ENCODE measurements around the gene CD86.
"Not testable (repeated sequence)": the region's sequence is repeated elsewhere in the genome, so short reads cannot be mapped to it uniquely, and the experiment has no call there.

The CD86 gene

DNA sequence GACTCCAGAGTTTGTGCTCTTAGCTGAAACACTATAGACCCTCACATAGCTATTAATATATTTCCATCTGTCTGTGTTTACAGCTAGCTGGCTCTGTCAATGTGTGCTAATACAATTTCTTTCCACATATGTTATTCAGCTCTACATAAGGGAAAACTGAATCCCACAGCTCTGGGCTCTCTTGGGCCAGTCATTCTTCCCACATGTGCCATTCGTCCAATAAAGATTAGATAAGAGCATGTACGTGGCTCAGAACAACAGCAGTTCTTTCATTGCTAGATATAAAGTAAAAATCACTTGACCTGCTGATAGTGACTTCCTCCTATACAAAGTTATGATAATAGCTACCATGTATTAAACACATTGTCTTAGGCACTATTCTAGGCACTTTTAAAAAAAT, 30.4 kb upstream of the CD86 start:
- in situ Hi-C loops (cut with MboI; ENCODE audit: low sequenced_read_pairs, unreplicated experiment): no loop called here
- TF ChIP-seq, protein P1, sequence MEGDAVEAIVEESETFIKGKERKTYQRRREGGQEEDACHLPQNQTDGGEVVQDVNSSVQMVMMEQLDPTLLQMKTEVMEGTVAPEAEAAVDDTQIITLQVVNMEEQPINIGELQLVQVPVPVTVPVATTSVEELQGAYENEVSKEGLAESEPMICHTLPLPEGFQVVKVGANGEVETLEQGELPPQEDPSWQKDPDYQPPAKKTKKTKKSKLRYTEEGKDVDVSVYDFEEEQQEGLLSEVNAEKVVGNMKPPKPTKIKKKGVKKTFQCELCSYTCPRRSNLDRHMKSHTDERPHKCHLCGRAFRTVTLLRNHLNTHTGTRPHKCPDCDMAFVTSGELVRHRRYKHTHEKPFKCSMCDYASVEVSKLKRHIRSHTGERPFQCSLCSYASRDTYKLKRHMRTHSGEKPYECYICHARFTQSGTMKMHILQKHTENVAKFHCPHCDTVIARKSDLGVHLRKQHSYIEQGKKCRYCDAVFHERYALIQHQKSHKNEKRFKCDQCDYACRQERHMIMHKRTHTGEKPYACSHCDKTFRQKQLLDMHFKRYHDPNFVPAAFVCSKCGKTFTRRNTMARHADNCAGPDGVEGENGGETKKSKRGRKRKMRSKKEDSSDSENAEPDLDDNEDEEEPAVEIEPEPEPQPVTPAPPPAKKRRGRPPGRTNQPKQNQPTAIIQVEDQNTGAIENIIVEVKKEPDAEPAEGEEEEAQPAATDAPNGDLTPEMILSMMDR (IDR thresholded peaks at IDR 0.05; ENCODE audit: borderline replicate concordance, control extremely low read depth, extremely low read depth, insufficient read depth, missing control alignments): no peak
- no peak for DNase-seq (ENCODE audit: low spot score)

DNA sequence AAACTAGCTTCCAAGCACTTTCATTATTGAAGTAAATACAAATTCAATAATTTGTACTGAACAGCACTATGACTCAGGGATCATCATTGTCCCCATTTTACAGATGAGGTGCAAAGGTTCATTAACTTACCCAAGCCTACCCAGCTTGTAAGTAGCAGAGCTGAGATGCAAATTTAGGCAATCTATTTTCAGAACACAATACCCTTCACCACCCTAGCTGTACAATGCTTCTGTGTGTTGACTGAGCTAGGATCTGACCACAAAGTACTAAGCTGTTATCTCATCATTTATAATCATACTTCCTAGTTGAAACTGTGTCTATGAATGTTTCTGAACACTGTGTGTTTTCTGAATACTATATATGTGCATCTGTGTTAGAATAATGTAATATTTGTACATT, 29.9 kb upstream of the CD86 start:
- TF ChIP-seq, protein P1 (IDR thresholded peaks at IDR 0.05; ENCODE audit: borderline replicate concordance, control extremely low read depth, extremely low read depth, insufficient read depth, missing control alignments): no peak
- DNase-seq (ENCODE audit: low spot score): peak; percentile 71
- in situ Hi-C loops (cut with MboI; ENCODE audit: low sequenced_read_pairs, unreplicated experiment): no loop called here

DNA sequence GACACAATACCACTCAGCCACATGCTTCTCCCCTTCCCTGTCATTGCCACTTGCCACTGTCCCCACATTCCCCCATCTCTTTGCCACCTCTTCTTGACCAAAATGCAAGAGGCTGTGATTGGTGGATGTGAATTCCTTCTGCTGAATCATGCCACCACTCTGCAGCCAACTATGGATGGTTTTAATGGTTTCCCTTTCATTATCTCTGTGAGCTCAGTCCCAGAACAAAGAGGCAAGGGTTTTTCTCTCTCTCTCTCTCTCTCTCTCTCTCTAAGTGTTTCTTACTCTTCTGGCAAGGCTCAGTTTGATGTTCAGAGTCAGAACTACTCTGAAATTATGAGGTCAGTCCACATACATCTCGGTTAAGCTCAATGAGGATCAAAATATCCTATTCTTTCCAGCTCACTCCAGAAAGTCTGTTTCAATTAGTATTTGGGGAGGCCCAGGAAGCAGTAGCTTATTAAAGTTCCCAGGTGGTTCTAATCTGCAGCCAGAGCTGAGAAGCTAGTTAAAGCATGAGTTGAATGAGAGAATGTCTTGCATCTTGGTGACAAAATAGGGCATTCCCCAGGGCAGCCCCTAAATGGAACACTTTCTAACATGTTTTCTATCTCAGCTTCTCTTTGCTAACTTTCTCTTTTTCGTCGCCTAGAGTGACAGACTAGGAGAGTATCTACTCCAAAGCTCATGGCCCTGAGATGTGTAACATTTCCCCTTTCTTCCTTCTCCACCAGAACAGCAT, 24.6 kb upstream of the CD86 start:
- peak; percentile 57 for DNase-seq (ENCODE audit: low spot score)
- TF ChIP-seq, protein P1 (IDR thresholded peaks at IDR 0.05; ENCODE audit: borderline replicate concordance, control extremely low read depth, extremely low read depth, insufficient read depth, missing control alignments): no peak
- in situ Hi-C loops (cut with MboI; ENCODE audit: low sequenced_read_pairs, unreplicated experiment): no loop called here

DNA sequence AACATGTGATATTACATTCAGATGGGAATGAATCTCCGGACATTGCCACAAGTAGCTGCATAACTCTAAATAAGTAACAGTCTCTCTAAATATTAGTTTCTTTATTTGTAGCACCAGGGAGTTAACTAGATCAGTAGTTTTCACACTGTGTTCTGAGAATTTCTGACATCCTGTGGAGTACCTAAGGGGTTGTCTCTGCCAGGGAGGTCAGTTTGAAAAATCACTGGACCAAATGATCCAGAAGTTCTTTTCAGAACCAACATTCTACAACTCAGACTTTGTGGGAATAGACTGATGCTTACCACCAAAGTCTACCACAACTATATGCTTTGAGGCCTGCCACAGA, 24.1 kb upstream of the CD86 start:
- TF ChIP-seq, protein P1 (IDR thresholded peaks at IDR 0.05; ENCODE audit: borderline replicate concordance, control extremely low read depth, extremely low read depth, insufficient read depth, missing control alignments): no peak
- DNase-seq (ENCODE audit: low spot score): no peak
- in situ Hi-C loops (cut with MboI; ENCODE audit: low sequenced_read_pairs, unreplicated experiment): no loop called here

DNA sequence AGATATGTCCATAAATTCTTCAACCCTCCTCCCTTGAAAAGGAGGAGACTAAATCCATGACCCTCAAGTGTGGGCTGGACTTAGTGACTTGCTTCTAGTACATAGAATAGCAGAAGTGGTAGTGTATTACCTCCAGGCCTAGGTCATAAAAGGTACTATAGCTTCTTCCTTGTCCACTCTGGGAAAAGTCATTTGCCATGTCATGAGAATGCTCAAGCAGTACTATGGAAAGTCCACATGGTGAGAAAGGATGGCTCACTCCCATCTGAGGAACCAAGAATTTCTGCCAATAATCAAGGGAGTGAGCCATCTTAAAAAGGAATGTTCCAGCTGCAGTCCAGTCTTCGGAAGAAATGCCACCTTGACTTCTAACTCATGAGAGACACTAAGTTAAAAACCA, 22.6 kb upstream of the CD86 start:
- TF ChIP-seq, protein P1 (IDR thresholded peaks at IDR 0.05; ENCODE audit: borderline replicate concordance, control extremely low read depth, extremely low read depth, insufficient read depth, missing control alignments): no peak
- in situ Hi-C loops (cut with MboI; ENCODE audit: low sequenced_read_pairs, unreplicated experiment): no loop called here
- no peak for DNase-seq (ENCODE audit: low spot score)

DNA sequence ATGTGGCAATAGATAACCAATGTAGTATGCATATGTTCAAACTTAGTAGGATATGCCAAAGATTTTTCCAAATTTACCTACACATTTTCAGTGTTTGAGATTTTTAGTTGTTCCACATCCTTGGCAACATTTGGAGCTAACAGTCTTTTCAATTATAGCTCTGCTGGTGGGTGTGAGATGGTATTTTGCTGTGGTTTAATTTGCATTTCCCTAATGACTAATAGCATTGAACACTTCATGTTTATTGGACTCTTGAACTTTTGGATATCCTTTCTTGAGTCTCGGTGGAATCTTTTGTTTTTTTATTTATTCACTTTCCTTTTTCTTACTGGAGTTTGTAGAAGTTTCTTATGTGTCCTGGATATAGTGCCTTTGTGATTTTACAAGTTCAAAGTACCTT, 22.1 kb upstream of the CD86 start:
- in situ Hi-C loops (cut with MboI; ENCODE audit: low sequenced_read_pairs, unreplicated experiment): no loop called here
- DNase-seq (ENCODE audit: low spot score): no peak
- TF ChIP-seq, protein P1 (IDR thresholded peaks at IDR 0.05; ENCODE audit: borderline replicate concordance, control extremely low read depth, extremely low read depth, insufficient read depth, missing control alignments): no peak

DNA sequence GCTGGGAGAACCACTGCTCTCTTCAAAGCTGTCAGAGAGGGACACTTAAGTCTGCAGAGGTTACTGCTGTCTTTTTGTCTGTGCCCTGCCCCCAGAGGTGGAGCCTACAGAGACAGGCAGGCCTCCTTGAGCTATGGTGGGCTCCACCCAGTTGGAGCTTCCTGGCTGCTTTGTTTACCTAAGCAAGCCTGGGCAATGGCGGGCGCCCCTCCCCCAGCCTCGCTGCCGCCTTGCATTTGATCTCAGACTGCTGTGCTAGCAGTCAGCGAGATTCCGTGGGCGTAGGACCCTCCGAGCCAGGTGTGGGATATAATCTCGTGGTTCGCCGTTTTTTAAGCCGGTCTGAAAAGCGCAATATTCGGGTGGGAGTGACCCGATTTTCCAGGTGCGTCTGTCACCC, 7.9 kb upstream of the CD86 start:
- DNase-seq (ENCODE audit: low spot score); in situ Hi-C loops (cut with MboI; ENCODE audit: low sequenced_read_pairs, unreplicated experiment): not testable (repeated sequence)

DNA sequence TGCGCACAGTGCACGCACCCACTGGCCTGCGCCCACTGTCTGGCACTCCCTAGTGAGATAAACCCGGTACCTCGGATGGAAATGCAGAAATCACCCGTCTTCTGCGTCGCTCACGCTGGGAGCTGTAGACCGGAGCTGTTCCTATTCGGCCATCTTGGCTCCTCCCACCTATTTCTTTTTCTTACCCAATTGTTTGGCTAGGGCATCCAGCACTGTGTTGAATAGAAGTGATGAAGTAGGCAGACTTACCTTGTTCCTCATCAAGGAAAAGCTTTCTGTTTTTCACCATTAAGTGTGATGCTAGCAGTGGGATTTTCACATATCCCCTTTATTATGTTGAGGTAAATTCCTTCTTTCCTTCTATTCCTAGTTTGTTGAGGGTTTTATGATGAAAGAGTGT, 7.4 kb upstream of the CD86 start:
- in situ Hi-C loops (cut with MboI; ENCODE audit: low sequenced_read_pairs, unreplicated experiment); DNase-seq (ENCODE audit: low spot score): not testable (repeated sequence)

Data from GM13976 (cell line).